ENCODE results near the gene SYT15. TPM values are rescaled to one million over a fixed set of nuclear protein-coding genes. Genes with fewer than 3 reads are reported as not detected.
A peak's percentile ranks its signal among the peaks of the same experiment; 100 is the strongest.

The SYT15 gene
- total RNA-seq, 1 experiment from 2014 or later: 0.43 TPM

DNA sequence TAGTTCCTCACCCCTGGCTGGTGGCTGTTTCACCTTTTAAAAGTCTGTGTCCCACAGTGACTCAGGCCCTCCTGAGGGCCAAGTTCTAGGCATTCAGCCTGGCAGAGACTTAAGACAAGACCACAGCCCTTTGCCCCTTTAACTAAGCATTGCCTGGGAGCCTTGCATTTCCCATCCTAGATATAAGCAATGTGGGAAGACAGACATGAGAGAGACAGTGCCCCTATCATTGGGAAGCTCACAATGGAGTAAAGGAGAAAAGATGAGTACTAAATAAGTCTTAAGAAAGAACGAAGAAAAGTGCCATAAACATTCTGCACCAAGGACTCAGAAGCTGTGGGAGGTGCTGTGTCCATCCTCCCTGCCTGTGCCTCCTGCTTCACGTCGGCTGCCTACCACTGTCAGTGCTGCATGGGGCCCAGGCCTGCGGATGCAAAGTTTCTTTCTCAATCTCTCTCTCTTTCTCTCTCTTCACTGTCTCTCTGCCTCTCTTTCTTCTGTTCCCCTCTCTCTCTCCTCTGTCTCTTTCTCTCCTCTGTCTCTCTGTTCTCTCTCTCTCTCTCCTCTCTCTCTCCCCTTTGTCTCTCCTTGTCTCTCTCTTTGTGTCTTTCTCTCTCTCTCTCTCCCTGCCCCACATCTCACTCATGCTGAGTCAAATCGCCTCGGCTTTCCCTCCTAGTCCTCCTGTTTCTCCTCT is 44.0 kb upstream of the SYT15 start:
- Histone ChIP-seq H3K27me3 (replicated peaks; ENCODE audit: control insufficient read depth, insufficient read depth, low read length) (no peaks in the 10 kb centered on the region), H3K36me3 (ENCODE audit: control insufficient read depth, insufficient read depth, low read length) (no peaks in the 10 kb centered on the region), H3K4me1 (peaks cover 33% of the 10 kb centered on the region), H3K9me3 (no peaks in the 10 kb centered on the region), H3K4me3 (ENCODE audit: low read depth, low read length) (no peak overlapping the region)
- H3K4me3 Mint-ChIP-seq (ENCODE audit: unreplicated experiment): no peak overlapping the region
- H3K9me3 Mint-ChIP-seq (ENCODE audit: unreplicated experiment): peaks cover under 1% of the 10 kb centered on the region
- TF ChIP-seq, protein P1, sequence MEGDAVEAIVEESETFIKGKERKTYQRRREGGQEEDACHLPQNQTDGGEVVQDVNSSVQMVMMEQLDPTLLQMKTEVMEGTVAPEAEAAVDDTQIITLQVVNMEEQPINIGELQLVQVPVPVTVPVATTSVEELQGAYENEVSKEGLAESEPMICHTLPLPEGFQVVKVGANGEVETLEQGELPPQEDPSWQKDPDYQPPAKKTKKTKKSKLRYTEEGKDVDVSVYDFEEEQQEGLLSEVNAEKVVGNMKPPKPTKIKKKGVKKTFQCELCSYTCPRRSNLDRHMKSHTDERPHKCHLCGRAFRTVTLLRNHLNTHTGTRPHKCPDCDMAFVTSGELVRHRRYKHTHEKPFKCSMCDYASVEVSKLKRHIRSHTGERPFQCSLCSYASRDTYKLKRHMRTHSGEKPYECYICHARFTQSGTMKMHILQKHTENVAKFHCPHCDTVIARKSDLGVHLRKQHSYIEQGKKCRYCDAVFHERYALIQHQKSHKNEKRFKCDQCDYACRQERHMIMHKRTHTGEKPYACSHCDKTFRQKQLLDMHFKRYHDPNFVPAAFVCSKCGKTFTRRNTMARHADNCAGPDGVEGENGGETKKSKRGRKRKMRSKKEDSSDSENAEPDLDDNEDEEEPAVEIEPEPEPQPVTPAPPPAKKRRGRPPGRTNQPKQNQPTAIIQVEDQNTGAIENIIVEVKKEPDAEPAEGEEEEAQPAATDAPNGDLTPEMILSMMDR (IDR thresholded peaks at IDR 0.05; ENCODE audit: insufficient read depth in 1 of 2, low read depth in 1 of 2, low read length in 1 of 2, severe bottlenecking in 1 of 2, unreplicated experiment in 1 of 2): no peak
- CTCF ChIA-PET: interaction anchor here (0.8 kb wide), 1 partner anchor 24 kb away, joined by 3 read pairs; no protein-coding TSS in a partner anchor
- peaks cover 2% of the 10 kb centered on the region for H3K36me3 Mint-ChIP-seq (ENCODE audit: insufficient read depth, unreplicated experiment)
- BruUV-seq (replicated peaks): no TSS peak
- no peak overlapping the region for H3K27ac Mint-ChIP-seq (ENCODE audit: unreplicated experiment)
- peaks cover 28% of the 10 kb centered on the region for H3K4me1 Mint-ChIP-seq (ENCODE audit: low read depth, unreplicated experiment)
- POLR2A ChIA-PET: no interaction called here
- intact Hi-C loops (cut with micrococcal nuclease; ENCODE audit: unreplicated experiment): no loop called here
- H3K27me3 Mint-ChIP-seq (ENCODE audit: insufficient read depth, unreplicated experiment): no peaks in the 10 kb centered on the region
- peak in 1 of 2 experiments; percentile 39 for DNase-seq

DNA sequence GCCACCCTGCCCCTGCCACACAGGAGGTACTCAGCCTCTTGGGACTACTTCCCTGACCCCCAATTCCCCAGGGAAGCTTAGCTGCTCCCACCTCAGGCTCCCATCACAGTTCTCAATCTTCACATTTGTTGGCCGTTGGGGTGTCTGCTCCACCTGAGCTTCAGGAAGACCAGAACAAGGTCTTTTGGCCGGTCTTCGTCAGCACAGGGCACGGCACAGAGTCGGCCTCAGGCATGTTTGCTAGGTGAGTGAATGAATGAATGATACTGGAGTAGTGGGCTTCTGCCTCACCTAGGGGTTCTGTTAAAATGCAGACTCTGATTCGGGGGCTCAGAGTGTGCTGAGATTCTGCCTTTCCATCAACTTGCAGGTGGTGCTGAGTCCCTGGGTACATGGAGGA is 42.8 kb upstream of the SYT15 start:
- H3K36me3 Mint-ChIP-seq (ENCODE audit: insufficient read depth, unreplicated experiment): peaks cover 10% of the 10 kb centered on the region
- no peak for DNase-seq
- H3K9me3 Mint-ChIP-seq (ENCODE audit: unreplicated experiment): peaks cover 9% of the 10 kb centered on the region
- TF ChIP-seq, protein P1 (IDR thresholded peaks at IDR 0.05; ENCODE audit: insufficient read depth in 1 of 2, low read depth in 1 of 2, low read length in 1 of 2, severe bottlenecking in 1 of 2, unreplicated experiment in 1 of 2): no peak
- peaks cover 37% of the 10 kb centered on the region for H3K4me1 Mint-ChIP-seq (ENCODE audit: low read depth, unreplicated experiment)
- Histone ChIP-seq H3K36me3 (ENCODE audit: control insufficient read depth, insufficient read depth, low read length) (no peaks in the 10 kb centered on the region), H3K9me3 (no peaks in the 10 kb centered on the region), H3K4me1 (peaks cover 43% of the 10 kb centered on the region), H3K27me3 (replicated peaks; ENCODE audit: control insufficient read depth, insufficient read depth, low read length) (no peaks in the 10 kb centered on the region), H3K4me3 (ENCODE audit: low read depth, low read length) (no peak overlapping the region)
- CTCF ChIA-PET: no interaction called here
- no peaks in the 10 kb centered on the region for H3K27me3 Mint-ChIP-seq (ENCODE audit: insufficient read depth, unreplicated experiment)
- H3K27ac Mint-ChIP-seq (ENCODE audit: unreplicated experiment): peak overlapping the region; percentile 36
- no peak overlapping the region for H3K4me3 Mint-ChIP-seq (ENCODE audit: unreplicated experiment)
- POLR2A ChIA-PET: no interaction called here
- BruUV-seq (replicated peaks): no TSS peak
- intact Hi-C loops (cut with micrococcal nuclease; ENCODE audit: unreplicated experiment): no loop called here

DNA sequence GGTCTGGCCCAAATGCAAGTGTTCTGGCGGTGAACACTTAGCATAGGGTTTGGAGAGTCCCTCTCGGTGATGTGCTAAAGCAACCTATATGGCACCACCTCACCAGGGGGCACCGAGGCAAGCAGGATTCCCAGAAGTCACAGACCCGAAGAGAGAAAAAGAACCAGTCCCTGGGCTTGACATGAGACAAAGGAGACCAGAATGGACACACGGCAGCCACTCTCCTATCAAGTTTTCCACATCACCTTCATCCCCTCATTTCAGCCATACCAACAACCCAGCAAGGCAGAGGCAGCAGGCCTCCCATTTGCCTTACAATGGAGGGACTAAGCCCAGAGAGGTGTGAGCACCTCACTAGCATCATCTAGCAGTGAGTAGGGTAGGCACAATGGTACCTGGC is 42.1 kb upstream of the SYT15 start:
- Histone ChIP-seq H3K9me3 (no peaks in the 10 kb centered on the region), H3K4me1 (peaks cover 43% of the 10 kb centered on the region), H3K27me3 (replicated peaks; ENCODE audit: control insufficient read depth, insufficient read depth, low read length) (no peaks in the 10 kb centered on the region), H3K36me3 (ENCODE audit: control insufficient read depth, insufficient read depth, low read length) (no peaks in the 10 kb centered on the region), H3K4me3 (ENCODE audit: low read depth, low read length) (no peak overlapping the region)
- ChIA-PET CTCF (interaction anchor here (1.8 kb wide), 1 partner anchor 29 kb away, joined by 6 read pairs; no protein-coding TSS in a partner anchor), POLR2A (no interaction called here)
- peaks cover 9% of the 10 kb centered on the region for H3K9me3 Mint-ChIP-seq (ENCODE audit: unreplicated experiment)
- no peaks in the 10 kb centered on the region for H3K27me3 Mint-ChIP-seq (ENCODE audit: insufficient read depth, unreplicated experiment)
- intact Hi-C loops (cut with micrococcal nuclease; ENCODE audit: unreplicated experiment): no loop called here
- DNase-seq: no peak
- no TSS peak for BruUV-seq (replicated peaks)
- H3K4me1 Mint-ChIP-seq (ENCODE audit: low read depth, unreplicated experiment): peaks cover 37% of the 10 kb centered on the region
- H3K36me3 Mint-ChIP-seq (ENCODE audit: insufficient read depth, unreplicated experiment): peaks cover 11% of the 10 kb centered on the region
- TF ChIP-seq, protein P1 (IDR thresholded peaks at IDR 0.05; ENCODE audit: insufficient read depth in 1 of 2, low read depth in 1 of 2, low read length in 1 of 2, severe bottlenecking in 1 of 2, unreplicated experiment in 1 of 2): no peak
- no peak overlapping the region for H3K4me3 Mint-ChIP-seq (ENCODE audit: unreplicated experiment)
- H3K27ac Mint-ChIP-seq (ENCODE audit: unreplicated experiment): peak overlapping the region; percentile 36
